GM18873 (cell line): ENCODE measurements around the gene MEX3D.

Source experiments
- ATAC-seq: cut with Tn5 transposase; IDR thresholded peaks from one replicate; pipeline ENCODE4 v1.9.1; 2021; ENCODE audit warnings: mild to moderate bottlenecking, moderate library complexity, moderate number of reproducible peaks; ENCODE audit not compliant: unreplicated experiment, low FRiP score

MEX3D gene

GRCh38 chr19:1575323-1576241 lies 7.5 kb upstream of the MEX3D start:
- no peak for ATAC-seq

DNA sequence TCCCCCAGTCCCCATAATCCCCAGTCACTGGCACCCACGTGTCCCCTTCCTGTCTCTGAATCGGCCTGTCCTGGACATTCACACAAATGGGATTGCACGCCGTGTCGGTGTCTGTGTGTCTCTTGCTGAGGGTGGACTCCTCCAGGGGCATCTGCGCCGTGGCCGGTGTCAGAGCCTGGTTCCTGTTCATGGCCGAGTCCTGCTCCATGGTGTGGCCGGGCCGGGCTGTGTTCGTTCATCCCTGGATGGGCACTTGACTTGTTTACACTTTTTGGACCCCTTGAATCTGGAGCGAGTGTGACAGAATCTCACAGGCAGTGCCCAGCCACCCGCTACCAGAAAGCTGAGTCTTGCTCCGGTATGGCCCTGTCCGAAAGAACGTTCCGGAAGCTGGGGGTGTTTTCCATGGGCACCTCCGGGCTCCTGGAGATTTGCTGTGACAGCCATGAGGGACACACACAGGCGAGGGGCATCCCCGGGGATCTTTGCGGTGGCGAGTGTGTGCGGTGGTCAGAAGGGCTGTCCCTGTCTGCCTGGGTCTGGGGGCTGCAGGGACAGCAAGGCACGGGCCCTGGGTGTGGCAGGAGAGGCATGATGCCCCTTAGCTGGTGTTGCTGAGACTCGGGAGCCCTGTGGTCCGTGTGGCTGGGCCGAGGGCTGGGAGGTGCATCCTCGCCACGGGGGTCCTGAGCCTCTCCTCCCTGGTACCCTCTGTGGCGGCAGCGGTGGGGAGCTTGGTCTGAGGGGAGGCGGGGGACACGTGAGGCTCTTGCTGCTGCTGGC lies 6.4 kb upstream of the MEX3D start:
- ATAC-seq = no peak

DNA sequence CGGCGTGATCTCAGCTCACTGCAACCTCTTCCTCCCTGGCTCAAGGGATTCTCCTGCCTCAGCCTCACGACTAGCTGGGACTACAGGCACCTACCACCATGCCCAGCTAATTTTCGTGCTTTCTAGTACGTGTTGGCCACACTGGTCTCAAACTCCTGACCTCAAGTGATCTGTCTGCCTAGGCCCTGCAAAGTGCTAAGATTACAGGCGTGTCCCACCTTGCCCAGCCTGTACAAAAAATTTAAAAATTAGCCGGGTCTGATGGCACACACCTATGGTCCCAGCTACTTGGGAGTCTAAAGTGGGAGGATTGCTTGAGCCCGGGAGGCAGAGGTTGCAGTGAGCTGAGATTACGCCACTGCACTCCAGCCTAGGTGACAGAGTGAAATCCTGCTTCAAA lies 4.7 kb upstream of the MEX3D start:
- no peak for ATAC-seq

DNA sequence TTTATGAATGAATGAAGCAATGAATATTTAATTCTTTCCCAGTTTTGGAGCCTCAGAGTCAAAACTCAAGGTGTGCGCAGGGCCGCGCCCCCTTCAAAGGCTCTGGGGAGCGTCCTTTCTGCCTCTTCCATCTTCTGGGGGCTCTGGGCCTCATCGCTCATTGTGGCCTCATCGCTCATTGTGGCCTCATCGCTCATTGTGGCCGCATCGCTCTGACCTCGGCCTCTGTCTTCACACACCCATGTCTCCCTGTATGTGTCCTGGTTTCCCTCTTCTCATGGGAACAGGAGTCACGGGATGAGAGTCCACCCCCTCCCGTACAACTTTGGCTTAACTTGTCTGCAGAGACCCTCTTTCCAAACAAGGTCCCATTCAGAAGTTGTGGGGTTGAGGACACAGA lies 3.2 kb upstream of the MEX3D start:
- no peak for ATAC-seq

DNA sequence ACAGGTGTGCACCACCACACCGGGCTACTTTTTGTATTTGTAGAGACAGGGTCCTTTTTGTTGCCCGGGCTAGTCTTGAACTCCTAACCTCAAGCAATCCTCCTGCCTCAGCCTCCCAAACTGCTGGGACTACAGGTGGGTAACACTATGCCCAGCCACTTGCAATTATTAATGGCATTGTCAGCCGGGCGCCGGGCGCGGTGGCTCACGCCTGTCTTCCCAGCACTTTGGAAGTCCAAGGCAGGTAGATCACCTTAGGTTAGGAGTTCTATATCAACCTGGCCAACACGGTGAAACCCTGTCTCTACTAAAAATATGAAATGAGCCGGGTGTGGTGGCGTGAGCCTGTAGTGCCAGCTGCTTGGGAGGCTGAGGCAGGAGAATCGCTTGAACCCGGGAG lies 2.7 kb upstream of the MEX3D start:
- ATAC-seq = no peak

- no peak for ATAC-seq
Measured at GRCh38 chr19:1569997-1570396, 1.9 kb upstream of the MEX3D start.

DNA sequence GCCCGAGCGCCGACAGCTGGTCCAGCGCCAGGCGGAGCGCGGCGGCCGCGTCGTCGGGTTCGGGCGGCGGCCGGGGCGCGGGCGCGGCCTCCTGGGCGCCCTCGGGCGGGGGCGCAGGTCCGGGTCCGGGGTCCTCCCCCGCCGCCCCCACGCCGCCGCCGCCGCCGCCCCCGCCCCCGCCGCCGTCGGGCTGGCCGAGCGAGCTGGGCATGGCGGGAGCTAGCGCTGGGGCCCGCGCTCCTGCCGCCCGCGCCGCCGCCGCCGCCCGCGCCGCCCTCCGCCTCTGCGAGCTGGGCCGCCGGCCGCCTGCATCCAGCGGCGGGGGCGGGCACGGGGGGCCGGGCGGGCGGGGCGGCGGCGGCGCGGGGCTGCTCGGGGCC lies 287 bp downstream of the MEX3D start:
- ATAC-seq = no peak

GRCh38 chr19:1567116-1567847 lies 843 bp downstream of the MEX3D start:
- no peak for ATAC-seq

DNA sequence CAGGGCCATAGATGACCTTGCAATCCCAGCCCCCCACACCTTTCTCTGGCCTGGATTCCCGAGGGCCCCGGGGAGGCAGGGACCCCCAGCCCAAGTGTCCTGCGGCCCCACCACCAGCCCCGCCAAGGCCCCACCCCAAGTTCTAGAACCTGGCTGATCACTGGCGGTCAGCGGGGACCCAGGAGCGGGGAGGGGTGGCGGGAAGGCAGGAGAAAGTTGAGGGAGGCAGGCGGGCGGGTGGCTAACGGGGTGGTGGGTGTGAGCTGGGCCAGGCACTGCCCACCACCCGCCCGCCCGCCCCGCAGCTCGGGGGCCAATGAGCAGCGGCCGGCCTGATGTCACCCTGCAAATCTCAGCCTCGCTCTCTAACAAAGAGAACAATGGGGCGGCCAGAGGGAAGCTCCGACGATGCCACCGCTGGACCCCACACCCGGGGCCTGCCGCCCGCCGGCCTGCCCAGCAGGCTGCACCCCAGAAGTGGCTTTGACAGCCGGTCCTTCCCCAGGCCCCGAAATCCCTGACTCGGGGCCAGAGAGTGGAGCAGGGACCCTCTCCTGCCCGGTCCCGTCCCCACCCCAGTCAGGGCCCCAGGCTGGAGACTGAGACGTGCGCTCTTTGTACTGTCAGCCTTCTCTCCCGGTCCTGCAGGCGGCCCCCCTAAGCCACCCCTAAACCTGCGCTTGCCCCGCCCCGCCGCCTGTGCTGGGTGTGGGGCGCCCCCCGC lies 1.6 kb downstream of the MEX3D start:
- no peak for ATAC-seq

GRCh38 chr19:1563251-1563650 lies 4.9 kb downstream of the MEX3D start:
- no peak for ATAC-seq

GRCh38 chr19:1561236-1561842 lies 6.8 kb downstream of the MEX3D start:
- ATAC-seq = no peak

DNA sequence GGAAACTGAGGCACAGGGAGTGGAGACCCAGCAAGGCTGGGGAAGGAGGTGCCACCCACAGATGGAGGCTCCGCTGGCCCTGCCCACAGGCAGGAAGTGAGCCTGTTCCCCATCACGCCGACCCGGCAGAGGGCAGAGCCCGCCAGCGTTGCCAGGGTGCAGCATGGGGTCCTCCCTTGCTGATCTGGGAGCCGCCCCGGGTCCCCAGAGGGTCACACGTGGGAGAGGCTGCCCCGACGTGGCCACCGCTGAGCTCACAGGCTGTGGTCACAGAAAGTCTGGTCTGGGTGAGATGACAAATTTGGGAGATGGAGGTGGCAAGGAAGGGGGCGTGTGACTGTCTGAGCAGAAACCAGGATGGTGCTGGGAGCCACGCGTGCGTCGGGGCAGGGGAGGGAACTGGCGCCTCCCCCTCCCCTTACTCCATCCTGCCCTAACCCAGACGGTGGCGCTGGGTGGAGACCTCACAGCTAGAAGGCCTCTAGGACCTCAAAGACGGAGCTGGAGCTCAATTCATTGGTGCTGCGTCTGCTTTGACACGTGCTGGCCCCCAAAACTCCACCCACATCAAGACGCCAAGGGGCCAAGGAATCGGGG lies 7.7 kb downstream of the MEX3D start:
- no peak for ATAC-seq

GRCh38 chr19:1558552-1558951 lies 9.6 kb downstream of the MEX3D start:
- no peak for ATAC-seq

DNA sequence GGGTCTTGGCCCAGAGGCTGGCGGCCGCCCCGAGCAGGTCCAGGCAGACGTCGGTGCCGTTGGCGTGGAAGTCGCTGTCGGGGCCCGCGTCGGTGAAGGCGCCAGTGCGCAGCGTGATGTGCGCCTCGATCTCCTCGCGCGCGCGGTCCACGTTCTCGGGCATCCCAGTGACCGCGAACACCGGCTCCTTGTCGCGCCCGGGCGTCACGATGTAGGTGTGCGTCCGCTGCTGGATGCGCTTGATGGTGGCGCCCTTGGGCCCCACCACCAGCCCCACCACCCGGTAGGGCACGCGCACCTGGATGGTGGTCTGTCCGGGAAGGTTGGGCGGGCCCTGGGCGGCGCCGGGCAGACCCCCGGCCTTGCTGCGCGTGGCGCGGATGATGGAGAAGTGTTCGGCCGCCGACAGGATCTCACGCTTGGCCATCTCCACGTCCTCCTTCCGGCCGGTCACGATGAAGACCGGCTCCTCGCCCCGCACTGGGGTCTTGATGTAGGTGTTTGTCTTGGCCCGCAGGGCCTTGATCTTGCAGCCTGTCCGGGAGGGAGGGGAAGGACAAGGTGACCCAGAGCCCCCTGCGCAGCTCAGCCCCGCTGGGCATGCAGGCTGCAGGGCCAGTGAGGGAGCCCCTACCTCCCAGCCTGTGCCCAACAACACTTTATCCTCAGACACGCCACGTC lies 11.6 kb downstream of the MEX3D start:
- no peak for ATAC-seq

DNA sequence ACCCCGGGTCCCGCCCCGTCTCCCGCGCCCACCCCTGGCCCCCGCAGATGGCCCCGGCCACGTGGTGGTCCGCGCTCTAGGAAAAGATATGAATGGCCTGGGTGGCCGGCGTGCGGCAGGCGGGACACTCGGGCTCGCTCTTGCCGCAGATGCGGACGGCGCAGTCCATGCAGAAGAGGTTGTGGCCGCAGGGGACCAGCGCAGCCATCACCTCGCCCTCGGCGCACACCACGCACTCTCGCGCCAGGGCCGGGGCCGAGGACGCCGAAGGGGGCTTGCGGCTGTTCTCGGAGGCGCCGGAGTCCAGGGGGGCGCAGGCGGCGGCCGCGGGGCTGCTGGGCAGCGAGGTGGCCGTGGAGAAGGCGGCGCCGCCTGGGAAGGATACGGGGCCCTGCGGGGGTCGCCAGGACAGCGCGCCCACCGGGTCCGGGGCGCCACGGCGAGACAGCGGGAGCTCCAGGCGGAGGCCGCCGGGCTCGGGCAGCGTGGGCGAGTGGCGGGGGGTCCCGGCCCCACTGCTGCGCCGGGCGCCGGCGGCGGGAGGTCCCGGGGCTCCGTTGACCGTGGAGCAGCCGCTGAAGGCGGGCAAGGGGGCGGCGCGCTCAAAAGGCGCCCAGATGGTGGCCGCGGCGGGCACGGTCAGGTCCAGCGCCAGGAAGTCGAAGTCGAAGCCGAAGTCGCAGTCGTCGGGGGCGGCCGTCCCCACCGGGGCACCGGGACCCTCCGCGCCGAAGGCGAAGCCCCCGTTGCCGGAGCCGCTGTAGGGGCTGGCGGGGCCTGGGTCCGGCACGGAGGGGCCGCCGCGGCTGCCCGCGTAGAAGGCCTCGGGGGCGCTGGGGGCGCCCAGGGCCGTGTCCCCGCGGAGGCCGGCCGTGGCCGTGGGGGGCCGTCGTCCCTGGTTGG lies 12.4 kb downstream of the MEX3D start:
- ATAC-seq = no peak

GRCh38 chr19:1554968-1555367 lies 13.2 kb downstream of the MEX3D start:
- ATAC-seq = no peak

DNA sequence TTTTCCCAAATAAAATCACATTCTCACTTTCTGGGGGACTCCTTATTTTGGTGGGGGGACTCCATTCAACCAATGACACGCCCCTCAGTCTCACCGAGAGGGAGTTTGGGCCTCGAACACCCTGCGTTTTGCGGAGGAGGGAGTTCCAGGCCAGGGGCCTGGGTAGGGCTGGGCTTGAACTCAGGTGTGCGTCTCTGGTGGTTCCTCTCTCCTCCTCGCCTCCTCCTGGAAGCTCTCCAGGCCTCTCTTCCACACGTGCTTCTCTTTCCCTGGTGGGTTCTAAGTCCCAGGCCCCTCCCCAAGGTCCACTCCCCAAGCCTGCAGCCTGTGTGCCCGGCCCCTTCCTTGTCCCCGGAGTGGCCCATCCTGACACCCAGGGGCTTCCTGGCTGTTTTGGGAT lies 14.7 kb downstream of the MEX3D start:
- no peak for ATAC-seq
